NCI-H2171 treated with DMSO at 0.1 percent for 48 hours (cell line): ENCODE results near the gene ATG2B.

Experiments
- DNase-seq: peaks from one replicate; lab custom pipeline; 2025; lab: John Stamatoyannopoulos, UW

The ATG2B gene

GRCh38 chr14:96362965-96363750 is at the start of gene ATG2B, which contains the start of gene GSKIP:
Gene ATG2B (minus strand): TSS chr14:96363341. CDS start chr14:96362976, 365 bp downstream.
Gene GSKIP (plus strand): TSS chr14:96363526. CDS start chr14:96382248, 18,722 bp downstream.
- DNase-seq = peak; percentile 91

DNA sequence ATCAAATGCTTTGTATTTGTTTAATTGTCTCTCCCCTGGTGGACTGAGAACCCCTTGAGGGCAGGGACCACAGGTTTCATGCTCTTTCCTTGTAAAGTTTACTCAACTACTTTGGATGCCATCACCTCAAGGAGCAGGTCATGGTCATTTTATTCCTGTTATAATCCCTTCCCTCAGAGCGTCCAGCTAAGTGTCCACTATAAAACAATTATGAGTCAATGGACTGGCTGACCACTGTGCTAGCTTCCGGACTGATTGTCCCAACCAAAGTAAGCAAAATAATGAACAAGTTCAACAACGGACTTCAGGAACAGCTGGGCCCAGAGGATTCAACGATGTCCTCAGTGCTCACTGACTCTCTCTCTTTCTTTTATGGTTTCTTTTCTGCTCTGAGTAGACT is 47.0 kb upstream of the ATG2B start:
- DNase-seq = no peak

- DNase-seq = no peak
These were observed 46.6 kb upstream of the ATG2B start for GRCh38 chr14:96409701-96410100.

- no peak for DNase-seq
These were observed 45.5 kb upstream of the ATG2B start for GRCh38 chr14:96408608-96409007.

GRCh38 chr14:96407935-96408570 is 44.9 kb upstream of the ATG2B start:
- no peak for DNase-seq

- DNase-seq = no peak
These were observed 42.5 kb upstream of the ATG2B start for GRCh38 chr14:96405677-96406076.

DNA sequence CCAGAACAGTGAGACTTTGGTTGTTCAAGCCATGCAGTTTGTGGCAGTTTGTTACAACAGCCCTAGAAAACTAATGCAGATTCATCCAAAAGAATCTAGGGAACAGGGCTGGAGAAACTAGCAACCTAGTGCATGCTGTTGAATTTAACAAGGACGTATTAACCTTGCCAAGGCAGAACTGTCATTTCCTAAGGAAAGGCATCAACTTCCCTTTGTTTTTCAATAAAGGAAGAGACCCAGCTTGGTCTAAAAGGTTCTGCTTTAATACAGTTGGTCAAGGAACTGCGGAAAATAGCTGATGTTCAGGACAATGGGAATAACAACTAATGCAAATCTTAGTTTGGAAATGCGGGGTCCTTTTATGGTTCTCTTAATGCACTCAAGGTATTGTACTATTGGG is 40.3 kb upstream of the ATG2B start:
- no peak for DNase-seq

DNA sequence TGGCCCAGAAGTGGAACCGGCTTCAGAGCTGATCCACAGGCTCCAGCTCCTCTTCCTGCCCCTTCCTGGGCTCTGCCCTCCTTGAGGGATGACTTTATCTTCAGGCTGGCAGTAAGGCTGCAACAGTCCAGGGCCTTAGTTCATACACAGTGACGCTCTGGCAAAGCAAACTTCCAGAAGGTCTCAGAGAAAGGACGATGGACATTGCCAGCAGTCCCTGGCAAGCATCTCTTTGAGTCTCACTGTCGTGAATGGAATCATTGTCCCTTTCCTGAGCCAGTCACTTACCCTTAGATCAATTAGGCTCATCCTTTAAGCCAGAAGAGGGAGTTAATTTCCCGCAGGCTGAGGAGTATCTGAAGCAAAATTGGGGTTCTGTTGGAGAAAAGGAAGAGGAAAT is 37.4 kb upstream of the ATG2B start:
- no peak for DNase-seq

DNA sequence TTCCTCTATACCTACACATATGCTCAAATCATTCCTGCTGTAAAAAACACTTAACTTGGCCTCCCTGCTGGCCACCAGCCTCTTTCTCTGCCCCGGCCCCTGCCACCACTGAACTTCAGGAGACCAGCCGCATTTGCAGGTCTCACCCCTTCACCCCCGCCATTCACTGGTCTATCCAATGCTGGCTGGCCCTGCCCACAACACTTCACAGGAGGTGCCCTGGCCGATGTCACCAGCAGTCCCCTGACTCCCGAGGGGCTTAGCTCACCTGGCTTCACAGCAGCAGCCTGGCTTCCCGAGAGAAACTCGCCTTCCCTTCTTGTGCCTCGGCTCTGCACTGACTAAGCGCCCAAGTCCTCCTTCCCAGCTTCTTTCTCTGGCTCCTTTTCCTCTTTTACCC is 36.3 kb upstream of the ATG2B start:
- no peak for DNase-seq

- no peak for DNase-seq
These were observed 35.8 kb upstream of the ATG2B start for GRCh38 chr14:96398921-96399320.

GRCh38 chr14:96398432-96398831 is 35.3 kb upstream of the ATG2B start:
- no peak for DNase-seq

DNA sequence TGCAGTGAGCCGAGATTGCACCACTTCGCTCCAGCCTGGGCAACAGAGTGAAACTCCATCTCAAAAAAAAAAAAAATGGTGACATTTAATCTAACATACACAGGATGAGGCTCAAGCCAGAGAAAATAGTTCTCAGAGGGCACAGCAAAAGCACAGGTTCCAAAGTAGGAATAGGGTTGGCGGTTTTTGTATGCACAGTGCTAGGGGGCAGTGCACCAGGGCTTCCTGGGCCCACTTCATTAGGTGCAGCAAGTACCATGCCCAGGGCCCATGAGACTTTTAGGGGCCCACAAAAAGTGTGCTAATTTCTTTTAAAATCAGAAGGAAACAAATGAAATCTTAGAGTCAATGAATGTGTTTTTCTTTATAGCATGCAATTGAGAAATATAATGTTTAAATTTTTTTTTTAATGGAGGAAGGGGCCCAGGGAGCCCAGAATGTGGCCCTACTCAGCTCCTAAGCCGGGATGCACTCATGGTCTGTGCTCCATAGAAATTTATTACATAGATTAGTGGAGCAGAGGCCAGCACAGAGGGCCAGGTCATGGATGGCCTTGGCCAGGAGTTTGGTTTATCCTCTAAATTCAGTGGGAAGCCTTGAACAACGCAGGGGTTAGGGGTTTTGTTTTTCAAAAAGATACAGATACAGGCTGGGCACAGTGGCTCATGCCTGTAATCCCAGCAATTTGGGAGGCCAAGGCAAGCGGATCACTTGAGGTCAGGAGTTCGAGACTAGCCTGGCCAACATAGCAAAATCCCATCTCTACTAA is 31.1 kb upstream of the ATG2B start:
- DNase-seq = no peak

DNA sequence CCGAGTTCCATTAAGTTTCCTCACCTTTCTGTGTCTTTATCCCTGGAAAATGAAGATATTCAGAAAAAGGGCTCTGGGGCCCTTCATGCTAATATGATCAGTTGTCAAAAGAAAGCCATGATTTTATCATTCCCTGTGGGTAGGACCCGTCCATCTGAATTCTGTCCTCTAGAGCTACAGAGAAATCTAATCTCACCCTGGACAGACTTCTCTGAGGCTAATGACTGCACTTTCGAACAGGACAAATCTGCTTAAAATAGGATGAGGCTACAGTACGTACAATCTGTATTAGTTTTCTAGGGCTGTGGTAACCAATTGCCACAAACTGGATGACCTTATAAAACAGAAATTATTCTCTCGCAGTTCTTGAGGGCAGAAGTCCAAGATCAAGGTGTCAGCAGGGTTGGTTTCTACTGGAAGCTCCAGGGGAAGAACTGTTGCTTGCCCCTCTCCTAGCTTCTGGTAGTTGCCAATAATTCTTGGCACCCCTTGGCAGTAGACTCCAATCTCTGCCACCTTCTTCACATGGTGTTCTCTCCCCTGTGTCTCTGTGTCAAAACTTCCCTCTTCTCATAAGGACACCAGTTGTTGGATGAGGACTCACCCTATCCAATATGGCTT is 30.0 kb upstream of the ATG2B start:
- no peak for DNase-seq

DNA sequence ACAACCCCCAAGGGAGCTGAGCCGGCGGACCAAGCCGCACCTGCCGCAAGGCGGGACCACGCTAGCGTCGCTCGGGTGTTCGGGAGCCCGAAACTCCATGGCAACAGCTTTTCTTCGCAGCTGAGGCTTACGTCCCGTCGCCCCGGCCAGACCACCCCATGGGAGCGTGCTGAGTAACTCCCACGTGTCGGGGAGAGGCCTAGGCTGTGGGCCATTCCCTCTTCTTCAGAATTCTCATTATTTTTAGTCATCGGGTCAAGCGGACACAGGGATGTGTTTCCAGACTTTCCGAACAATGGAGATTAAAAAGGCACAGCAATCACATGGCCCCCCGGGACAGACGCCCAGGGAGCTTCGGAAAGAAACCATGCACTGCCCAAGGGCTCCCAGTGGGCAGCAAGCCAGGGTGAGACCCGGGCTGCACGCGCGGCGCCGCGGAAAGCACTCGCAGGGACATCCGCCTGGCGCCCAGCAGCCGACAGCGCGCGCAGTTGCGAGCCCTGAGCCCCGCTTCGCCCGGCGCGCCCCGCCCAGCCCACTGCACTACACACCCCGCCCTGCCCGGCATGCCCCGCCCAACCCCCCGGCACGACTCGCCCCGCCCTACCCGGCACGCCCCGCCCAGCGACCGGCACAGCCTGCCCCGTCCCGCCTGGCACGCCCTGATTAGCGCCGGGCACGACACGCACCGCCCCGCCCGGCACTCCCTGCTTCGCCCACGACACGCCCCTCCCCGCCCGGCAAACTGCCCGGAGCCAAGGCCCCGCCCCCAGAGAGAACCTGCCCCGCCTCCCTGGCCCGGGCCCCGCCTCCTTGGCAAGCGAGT is 28.4 kb upstream of the ATG2B start:
- peak; percentile 96 for DNase-seq

- DNase-seq = no peak
These were observed 27.8 kb upstream of the ATG2B start for GRCh38 chr14:96390965-96391292.

- no peak for DNase-seq
These were observed 22.2 kb upstream of the ATG2B start for GRCh38 chr14:96385385-96385784.

DNA sequence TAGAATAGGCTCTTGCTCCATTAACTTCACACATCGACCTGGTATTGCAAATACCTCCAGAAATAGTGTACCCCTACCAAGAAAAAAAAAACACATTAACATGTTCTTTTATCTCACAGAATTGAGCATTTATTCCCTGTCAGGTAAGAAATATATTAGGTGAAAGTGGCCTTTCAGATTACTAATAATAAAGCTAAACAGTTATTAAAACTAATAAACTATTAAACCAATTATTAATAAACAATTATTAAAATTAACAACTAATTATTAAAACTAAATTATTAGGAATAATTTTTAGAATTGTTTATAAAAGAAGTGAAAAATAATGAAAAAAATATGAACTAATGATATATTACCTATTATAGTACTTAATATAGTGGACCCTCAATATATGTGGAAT is 21.6 kb upstream of the ATG2B start:
- no peak for DNase-seq

DNA sequence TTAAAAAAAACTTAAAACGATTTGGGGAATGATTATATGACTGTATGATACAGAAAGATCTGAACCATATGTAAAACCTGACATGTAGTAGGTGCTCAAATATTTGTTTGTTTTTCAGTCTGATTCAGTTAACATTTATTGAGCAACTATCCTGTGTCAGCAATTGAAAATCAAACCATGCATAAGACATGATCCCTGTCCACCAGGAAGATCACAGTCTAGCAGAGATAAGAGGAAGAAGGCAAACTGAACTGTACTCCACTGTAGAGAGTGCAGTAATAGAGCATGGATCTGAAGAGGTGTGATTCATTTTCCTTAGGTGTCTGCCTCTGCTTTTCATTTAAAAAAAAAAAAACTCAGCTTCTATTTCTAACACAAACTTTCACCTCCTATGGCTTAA is 20.9 kb upstream of the ATG2B start:
- no peak for DNase-seq

DNA sequence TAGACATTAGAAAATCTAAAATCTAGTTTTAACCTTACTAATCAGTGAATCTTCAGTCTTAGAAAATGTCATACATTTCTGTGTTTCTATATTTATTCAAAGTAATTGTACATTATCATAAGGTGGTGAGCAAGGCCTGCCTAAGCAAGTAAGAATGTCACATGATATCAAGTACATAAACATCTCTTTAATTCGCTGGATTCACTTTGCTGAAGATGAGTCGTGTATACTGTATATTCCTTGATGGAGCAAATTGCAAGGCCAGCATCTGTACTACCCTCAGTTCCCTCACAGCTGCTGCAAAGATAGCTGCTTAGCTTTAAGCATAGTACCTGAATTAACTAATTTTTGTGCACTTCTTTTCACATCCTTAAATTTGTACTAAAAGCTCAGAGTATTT is 20.3 kb upstream of the ATG2B start:
- no peak for DNase-seq

DNA sequence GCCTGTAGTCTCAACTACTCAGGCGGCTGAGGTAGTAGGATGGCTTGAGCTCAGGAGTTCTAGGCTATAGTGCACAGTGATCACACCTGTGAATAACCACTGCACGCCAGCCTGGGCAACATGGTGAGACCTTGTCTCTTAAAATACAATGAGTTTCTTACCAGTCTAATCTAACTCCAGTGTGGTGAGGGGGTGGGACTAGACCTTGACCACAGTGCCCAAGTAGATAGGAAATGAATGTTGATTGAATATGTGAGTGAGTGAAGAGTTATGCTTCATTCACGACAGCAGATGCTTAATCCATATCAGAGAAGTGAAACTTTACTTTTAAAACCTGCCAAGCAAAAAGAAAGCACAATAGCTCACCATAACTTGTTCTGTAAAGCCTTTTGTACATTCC is 17.6 kb upstream of the ATG2B start:
- no peak for DNase-seq

DNA sequence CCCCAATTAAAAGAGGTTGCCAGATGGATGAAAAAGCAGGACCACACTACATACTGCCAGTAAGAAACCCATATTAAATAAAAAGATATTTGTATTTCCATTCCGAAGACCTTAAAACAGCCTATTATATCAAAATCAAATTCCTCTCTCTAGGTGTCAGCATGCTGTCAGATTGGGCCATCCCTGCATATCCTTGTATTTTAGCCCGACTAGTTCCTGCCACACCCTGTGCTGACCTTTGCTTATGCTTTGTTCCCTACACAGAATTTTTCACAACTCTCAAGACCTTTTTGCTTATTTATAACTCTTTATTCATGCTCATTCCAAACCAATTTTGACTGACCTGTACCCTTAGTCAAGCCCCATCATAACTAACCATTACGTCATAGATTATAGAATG is 13.0 kb upstream of the ATG2B start:
- no peak for DNase-seq

DNA sequence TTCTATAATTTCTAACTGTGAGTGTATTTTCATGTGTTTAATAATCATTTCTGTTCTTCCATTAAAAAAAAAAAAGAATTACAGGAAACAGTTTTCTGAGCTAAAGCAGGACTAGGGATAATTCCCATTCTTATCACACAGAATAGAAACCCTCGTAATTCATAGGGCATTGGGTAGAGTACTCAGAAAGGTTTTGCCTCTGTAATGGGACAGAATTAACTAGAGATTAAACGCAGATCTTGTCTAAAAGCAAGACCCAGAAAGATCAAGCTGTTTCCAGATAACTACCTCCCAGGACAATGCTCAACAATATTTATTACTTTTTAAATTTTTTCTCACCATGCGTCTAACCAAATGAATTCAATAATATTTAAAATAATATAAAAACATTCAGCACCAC is 10.4 kb upstream of the ATG2B start:
- DNase-seq = no peak
